Measurements from ENCODE around the gene PTPN7. TPM values are rescaled to one million over a fixed set of nuclear protein-coding genes. Genes with fewer than 3 reads are reported as not detected.

PTPN7 gene
- total RNA-seq, 1 donor from 2014 or later = 4.2 TPM

GRCh38 chr1:202106340-202107254, 53.8 kb downstream of the PTPN7 start:
- no peak for DNase-seq (ENCODE audit: low spot score)

- no peak for DNase-seq (ENCODE audit: low spot score)
Measured at GRCh38 chr1:202105571-202106339, 54.6 kb downstream of the PTPN7 start.

GRCh38 chr1:202104073-202104472, 56.3 kb downstream of the PTPN7 start:
- no peak for DNase-seq (ENCODE audit: low spot score)

DNA sequence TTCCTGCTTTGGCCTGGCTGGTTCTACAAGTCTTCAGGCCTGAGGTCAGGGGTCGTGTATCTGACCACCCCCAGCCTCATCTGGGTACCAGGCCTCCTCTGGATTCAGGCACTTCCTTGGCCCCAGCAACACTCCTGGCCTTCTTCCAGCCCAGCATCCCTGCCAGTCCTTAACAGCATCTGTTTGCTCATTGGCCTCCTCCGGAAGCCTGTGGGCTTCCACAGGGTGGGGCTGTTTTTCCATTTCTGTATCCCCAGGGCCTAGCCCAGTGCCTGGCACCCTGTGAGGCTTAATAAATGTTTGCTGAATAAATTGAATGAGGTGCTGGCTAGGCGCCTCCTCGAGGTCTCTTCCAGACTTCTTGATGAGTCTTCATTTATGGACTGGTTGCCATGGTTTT, 59.2 kb downstream of the PTPN7 start:
- no peak for DNase-seq (ENCODE audit: low spot score)

Other genes starting within 250 kb of the PTPN7 start
- gene LMOD1, start 214.1 kb downstream of the PTPN7 start, total RNA-seq = 123 TPM
- 41.4 TPM for gene TIMM17A, start 205.1 kb downstream of the PTPN7 start, total RNA-seq
- gene RNPEP, start 178.0 kb downstream of the PTPN7 start, total RNA-seq = 57.1 TPM
- gene ELF3, start 150.0 kb downstream of the PTPN7 start, total RNA-seq = 1,345 TPM
- 0.10 TPM for gene GPR37L1, start 37.7 kb downstream of the PTPN7 start, total RNA-seq
- gene ARL8A, start 15.9 kb downstream of the PTPN7 start, total RNA-seq = 79.5 TPM
- 9.2 TPM for gene LGR6, start 33.2 kb upstream of the PTPN7 start, total RNA-seq
- gene UBE2T, start 181.3 kb upstream of the PTPN7 start, total RNA-seq = 3.3 TPM
- 207 TPM for gene PPP1R12B, start 188.1 kb upstream of the PTPN7 start, total RNA-seq

Data from ureter (tissue), 1 donor.